ENCODE measurements around the gene ASPN.

Gene ASPN

DNA sequence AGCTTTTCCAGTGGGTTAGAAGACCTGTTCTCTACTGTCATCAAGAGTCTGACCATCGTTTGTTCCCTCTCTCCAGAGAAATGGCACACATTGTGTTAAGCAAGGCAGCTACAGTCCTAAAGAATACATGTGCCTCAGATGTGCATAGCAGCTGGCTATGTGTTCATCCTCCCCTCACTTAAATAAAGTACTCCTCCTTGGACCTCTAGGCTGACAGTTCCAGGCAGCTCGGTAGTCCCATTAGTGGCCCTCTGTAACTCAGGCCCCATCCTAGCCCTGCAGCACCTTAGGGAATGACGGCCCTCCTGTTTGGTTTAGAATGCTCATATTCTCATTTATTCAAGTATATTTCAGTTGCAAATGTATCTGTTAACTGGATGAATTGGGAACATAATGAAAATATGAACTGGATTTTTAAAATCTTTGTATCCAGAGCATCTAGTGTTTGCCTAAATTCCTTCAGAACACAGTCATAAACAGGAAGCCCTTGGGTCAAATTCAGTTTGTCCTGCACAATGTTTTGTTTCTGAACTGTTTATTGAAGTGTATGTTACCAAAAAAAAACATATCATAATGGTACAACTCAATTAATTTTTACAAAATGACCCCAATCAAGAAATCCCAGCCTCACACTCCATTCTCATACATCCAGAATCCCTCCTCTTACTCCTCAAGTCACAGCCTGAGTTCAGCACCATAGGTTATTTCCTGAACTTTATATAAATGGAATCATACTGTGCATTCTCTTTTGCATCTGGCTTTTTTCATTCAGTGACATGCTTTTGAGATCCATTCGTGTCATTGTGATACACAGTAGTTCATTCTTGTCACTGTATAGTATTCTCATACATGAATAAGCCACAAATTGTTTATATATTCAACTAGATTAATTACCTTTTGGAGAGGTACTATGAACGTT lies 1.6 kb upstream of the ASPN start:
- ChIA-PET POLR2A (no interaction called here), CTCF (interaction anchor here (1.4 kb wide), 1 partner anchor 41 kb away, joined by 4 read pairs; no protein-coding TSS in a partner anchor)
- DNase-seq (ENCODE audit: extremely low spot score), result no peak
- TF ChIP-seq, protein P1, sequence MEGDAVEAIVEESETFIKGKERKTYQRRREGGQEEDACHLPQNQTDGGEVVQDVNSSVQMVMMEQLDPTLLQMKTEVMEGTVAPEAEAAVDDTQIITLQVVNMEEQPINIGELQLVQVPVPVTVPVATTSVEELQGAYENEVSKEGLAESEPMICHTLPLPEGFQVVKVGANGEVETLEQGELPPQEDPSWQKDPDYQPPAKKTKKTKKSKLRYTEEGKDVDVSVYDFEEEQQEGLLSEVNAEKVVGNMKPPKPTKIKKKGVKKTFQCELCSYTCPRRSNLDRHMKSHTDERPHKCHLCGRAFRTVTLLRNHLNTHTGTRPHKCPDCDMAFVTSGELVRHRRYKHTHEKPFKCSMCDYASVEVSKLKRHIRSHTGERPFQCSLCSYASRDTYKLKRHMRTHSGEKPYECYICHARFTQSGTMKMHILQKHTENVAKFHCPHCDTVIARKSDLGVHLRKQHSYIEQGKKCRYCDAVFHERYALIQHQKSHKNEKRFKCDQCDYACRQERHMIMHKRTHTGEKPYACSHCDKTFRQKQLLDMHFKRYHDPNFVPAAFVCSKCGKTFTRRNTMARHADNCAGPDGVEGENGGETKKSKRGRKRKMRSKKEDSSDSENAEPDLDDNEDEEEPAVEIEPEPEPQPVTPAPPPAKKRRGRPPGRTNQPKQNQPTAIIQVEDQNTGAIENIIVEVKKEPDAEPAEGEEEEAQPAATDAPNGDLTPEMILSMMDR (IDR thresholded peaks at IDR 0.05; ENCODE audit: control extremely low read depth, extremely low read depth, low read depth, missing control alignments), result no peak

DNA sequence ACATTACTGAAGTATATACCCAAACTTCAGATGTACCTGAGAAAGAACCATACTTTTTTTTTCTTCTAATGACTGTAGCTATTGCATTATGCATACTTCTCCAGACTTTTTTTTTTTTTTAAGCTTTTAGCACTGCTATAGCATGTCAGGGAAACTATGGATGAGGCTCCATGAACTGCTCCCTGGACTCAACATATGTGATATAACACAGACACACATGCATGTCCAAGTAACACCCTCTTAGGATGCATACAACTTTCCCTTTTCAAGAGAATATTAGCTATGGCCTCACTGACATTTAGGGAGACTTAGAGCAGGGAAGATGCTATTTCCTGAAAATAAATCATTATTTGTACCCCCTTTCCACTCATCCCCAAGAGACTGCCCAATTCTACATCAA lies 499 bp upstream of the ASPN start:
- TF ChIP-seq, protein P1 (IDR thresholded peaks at IDR 0.05; ENCODE audit: control extremely low read depth, extremely low read depth, low read depth, missing control alignments), result no peak
- DNase-seq (ENCODE audit: extremely low spot score), result no peak
- ChIA-PET POLR2A (no interaction called here), CTCF (interaction anchor here (1.4 kb wide), 1 partner anchor 40 kb away, joined by 4 read pairs; no protein-coding TSS in a partner anchor)

DNA sequence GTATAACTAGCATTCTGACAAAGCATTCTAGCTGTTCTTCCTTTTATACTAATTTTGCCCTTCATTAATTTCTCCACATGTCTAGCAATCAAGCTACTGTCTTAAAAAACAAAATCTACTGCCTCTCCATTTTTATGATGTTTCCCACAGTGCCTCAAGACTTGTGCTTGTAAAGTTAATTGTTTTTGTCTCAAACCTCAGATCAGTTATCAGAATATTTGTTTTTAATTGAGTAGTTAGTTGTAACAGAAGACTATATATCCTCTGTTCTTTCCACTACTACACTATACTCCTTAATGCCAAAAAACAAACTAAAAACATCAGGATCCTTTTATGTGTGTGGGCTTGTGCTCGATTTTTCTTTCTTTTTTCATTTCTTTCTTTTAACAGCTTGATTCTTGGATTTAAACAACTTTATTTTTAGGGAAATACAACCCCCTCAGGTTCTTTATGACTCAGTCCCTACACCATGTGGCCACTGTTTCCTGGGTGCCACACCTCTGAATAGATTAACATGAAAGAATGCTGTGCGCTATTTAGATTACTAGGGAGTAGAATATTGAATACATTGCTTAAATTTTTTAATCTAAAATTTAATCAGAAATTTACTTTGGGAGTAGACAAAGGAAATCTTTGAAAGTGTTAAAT lies 1.2 kb downstream of the ASPN start:
- ChIA-PET POLR2A (no interaction called here), CTCF (interaction anchor here (0.9 to 2.2 kb wide), 4 partner anchors 13 to 26 kb away, joined by 4 to 5 read pairs (median 4); no protein-coding TSS in a partner anchor)
- peak; percentile 28 for DNase-seq (ENCODE audit: extremely low spot score)
- TF ChIP-seq, protein P1 (IDR thresholded peaks at IDR 0.05; ENCODE audit: control extremely low read depth, extremely low read depth, low read depth, missing control alignments), result no peak

- ChIA-PET CTCF (interaction anchor here (0.9 to 2.2 kb wide), 4 partner anchors 14 to 25 kb away, joined by 4 to 5 read pairs (median 4); no protein-coding TSS in a partner anchor), POLR2A (no interaction called here)
- TF ChIP-seq, protein P1 (IDR thresholded peaks at IDR 0.05; ENCODE audit: control extremely low read depth, extremely low read depth, low read depth, missing control alignments), result no peak
- no peak for DNase-seq (ENCODE audit: extremely low spot score)
Observed at GRCh38 chr9:92480291-92480771, 2.0 kb downstream of the ASPN start.

DNA sequence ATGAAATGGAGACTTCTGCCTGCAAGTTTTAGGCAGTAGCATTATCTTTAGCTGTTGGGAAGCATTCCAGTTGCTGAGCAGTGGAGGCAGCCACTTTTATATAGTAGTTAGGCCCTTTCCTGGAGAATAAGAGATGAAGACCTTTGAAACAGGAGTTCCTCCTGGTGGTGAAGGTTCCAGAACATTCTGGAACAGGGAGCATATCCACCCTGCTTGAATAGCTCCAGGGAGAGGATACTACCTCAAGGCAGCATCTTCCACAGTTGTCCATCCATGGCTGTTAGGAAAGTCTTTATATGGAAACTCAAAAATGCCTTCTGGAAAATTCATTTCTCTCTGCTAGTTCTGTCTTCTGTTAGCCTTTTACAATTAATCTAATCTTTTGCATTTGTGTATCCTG lies 3.0 kb downstream of the ASPN start:
- CTCF ChIA-PET, result interaction anchor here (1.4 kb wide), 1 partner anchor 11 kb away, joined by 6 read pairs; no protein-coding TSS in a partner anchor
- DNase-seq (ENCODE audit: extremely low spot score), result no peak
- POLR2A ChIA-PET, result no interaction called here
- TF ChIP-seq, protein P1 (IDR thresholded peaks at IDR 0.05; ENCODE audit: control extremely low read depth, extremely low read depth, low read depth, missing control alignments), result no peak

DNA sequence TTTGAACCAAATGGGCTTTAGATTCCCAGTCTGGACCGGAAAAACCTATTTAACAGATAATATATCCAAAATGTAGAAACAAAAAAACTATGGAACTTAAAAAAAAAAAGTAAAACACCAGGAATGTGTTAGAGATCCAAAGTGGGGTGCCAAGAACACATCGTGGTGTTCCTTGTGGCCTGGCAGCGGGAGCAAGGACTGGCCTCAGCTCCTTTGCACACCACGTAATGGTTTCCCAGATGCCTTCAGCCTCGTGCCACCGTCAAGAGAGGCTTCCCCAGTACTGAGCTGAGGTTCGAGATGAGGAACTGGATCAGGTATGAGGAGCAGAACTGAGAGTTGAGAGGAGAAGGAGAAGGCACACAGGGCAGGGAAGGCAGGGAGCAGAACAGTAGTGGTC lies 3.5 kb downstream of the ASPN start:
- POLR2A ChIA-PET, result no interaction called here
- TF ChIP-seq, protein P1 (IDR thresholded peaks at IDR 0.05; ENCODE audit: control extremely low read depth, extremely low read depth, low read depth, missing control alignments), result no peak
- CTCF ChIA-PET, result interaction anchor here (1.4 kb wide), 1 partner anchor 10 kb away, joined by 6 read pairs; no protein-coding TSS in a partner anchor
- DNase-seq (ENCODE audit: extremely low spot score), result no peak

Data from GM10248 (cell line).